HG02610 (cell line): ENCODE results near the gene MAN1C1.

Source experiments
- ATAC-seq: cut with Tn5 transposase; IDR thresholded peaks from one replicate; pipeline ENCODE4 v1.9.1; 2021; ENCODE audit warnings: mild to moderate bottlenecking, moderate library complexity; ENCODE audit not compliant: unreplicated experiment

Gene MAN1C1

GRCh38 chr1:25612421-25612820, 4.2 kb upstream of the MAN1C1 start:
- no peak for ATAC-seq

DNA sequence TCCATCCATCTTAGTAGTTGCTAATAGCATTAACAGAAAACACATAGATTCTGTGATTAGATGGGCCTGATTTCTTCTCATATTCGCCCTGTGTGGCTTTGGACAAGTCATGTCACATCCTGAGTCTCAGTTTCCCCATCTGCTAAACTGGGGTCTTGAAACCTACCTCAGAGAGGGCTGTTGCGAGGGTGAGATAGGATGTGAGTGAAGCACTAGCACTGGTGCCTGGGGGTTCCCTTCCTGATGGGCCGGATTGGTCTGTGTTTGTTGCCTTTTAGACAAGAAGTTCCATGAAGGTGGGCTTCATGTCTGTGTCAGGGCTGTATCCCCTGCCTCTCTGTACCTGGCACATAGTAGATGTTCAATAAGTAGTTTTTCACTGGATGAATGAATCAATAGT, 3.5 kb upstream of the MAN1C1 start:
- no peak for ATAC-seq

GRCh38 chr1:25614501-25615171, 2.0 kb upstream of the MAN1C1 start:
- no peak for ATAC-seq

GRCh38 chr1:25615172-25615541, 1.4 kb upstream of the MAN1C1 start:
- no peak for ATAC-seq

GRCh38 chr1:25615563-25616094, 962 bp upstream of the MAN1C1 start:
- no peak for ATAC-seq

DNA sequence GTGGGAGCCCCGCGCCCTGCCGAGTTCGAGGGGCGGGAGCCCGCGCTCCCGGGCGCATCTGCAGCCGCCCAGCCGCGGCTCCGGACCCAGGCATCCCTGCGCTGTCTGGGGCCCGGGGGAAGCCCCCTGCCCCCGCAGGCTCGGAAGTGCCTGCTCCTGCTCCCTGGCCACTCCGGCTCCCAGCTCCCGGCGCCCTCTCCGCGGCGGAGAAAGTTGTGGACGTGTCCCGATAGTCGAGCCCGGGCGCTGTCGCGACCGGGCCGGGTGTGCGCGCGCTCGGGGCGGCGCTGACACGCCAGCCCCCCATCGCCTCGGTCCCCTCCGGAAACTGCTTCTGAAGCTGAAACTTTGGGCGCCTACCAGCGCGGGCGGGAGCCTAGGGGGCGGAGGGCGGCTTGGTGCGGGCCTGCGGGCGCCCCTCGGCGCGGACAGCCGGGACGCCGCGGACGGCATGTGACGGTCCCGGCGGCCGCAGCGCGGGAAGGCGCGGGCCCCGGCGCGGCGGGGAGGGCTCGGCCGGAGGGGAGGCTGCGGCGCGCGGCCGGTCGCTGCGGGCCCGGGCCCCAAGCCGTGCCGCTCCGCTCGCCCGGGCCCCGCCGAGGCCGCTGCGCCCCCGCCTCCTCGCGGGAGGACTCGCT, 515 bp downstream of the MAN1C1 start:
- ATAC-seq, result no peak

DNA sequence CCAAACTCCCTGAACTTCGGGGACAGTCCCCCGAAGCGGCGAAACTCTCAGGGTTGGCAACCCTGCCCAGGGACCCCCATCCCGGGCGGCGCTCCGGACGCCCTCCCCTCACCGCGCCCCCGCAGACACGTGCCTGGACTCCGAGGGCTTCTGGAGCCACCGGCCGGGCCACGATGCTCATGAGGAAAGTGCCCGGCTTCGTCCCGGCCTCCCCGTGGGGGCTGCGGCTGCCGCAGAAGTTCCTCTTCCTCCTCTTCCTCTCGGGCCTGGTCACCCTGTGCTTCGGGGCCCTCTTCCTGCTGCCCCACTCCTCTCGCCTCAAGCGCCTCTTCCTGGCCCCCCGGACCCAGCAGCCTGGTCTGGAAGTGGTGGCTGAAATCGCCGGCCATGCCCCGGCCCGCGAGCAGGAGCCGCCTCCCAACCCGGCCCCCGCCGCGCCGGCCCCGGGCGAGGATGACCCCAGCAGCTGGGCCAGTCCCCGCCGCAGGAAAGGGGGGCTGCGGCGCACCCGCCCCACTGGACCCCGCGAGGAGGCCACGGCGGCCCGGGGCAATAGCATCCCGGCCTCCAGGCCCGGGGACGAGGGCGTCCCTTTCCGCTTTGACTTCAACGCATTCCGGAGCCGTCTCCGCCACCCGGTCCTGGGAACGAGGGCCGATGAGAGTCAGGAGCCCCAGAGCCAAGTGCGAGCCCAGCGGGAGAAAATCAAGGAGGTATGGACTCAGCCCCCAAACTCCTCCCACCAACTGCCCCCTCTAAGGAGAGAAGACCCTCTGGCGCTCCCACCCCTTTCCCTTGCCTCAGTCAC, 1.2 kb downstream of the MAN1C1 start:
- no peak for ATAC-seq

DNA sequence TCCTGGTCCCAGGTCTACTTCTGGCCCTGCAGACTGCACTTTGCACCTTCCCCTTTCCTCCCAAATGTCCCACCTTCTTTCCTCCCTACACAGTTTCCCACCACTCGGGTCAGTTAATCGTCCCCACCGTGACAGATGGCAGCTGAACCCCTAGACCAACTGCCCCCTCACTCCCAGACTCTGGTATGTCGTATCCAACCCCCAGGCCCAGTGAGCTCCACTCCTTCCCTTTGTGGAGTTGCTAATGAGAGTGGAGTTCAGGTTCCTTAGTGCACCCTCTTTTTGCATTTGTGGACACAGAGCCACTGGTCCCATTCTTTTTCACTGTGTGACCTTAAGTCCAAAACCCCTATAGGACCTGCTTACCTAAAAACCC, 1.8 kb downstream of the MAN1C1 start:
- ATAC-seq, result no peak

- ATAC-seq, result no peak
These were observed 2.7 kb downstream of the MAN1C1 start for GRCh38 chr1:25619101-25619890.

- no peak for ATAC-seq
These were observed 3.6 kb downstream of the MAN1C1 start for GRCh38 chr1:25620211-25620610.

GRCh38 chr1:25620701-25621350, 4.2 kb downstream of the MAN1C1 start:
- ATAC-seq, result no peak

DNA sequence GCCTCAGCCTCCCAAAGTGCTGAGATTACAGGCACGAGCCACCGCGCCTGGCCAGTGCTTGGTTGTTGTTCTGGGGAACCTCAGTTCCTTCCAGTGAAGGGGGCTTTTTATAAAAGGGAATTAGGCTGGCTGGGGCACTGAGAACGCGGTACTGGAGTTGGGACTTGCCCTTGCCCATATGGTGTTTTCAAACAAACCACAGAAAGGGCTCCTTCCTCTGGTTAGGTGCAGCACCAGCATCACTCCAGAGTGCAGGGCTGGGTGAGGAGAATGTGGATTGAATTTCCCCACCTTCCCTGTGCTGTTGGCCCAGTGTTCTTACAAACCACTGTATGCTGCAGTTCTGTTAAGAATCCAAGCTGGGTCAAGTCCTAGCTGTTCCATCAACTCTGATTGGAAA, 5.3 kb downstream of the MAN1C1 start:
- no peak for ATAC-seq

DNA sequence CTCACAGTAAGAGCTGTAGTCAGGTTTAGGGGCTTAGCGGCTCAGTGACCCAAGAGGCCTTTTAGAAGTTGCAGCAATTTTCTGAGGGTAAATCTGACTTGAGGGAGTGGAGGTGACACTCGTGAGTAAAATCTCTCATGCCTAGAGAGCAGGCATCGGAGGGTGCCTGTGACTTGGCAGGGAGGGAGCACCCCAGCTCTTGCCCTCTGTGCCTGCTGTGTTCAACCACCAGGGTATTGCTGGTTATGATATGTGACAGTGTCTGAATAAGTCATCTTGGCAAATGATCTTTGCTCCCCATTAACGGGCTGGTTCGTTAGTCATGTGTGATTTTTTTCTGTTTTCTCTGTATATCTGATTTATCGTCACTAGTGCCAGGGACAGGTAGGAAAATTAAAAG, 5.9 kb downstream of the MAN1C1 start:
- ATAC-seq, result no peak

DNA sequence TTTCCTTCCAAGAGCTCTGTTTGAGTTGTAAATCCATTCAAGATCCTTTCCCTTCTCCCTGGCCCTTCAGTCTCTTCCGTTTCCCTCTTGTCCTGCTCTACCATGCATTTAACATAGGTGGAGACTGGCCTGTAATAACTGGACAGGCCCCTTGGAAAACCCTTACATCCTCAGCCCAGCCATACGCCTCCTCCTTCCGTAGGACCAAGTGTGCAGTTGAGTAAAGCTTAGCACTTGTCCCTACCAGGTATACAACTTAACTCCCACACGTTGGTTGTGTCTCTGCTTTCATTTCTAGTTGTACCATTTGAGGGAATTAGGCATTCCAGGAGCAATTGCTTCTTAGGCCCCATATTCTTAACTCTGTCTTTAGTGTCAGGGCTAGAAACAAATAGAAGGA, 6.4 kb downstream of the MAN1C1 start:
- ATAC-seq, result no peak

DNA sequence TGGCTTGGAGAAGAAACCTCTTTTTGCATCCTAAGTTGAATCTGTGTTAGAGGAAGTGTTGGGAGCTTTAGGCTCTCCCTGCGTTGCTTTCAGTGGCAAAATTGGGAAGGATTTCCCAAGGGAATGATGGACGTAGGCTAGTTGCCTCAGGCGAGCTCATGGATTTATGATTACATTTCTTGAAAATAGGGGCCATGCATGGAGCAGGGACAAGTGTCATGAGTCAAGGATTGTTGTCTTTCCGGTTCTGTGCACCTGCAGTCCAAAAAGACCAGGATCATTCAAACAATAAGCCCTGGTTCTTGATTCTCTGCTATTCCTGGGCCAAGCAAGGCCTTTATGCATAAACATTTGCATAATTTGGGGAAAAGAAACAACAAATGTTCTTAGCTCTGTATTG, 7.1 kb downstream of the MAN1C1 start:
- ATAC-seq, result no peak

GRCh38 chr1:25624156-25624555, 7.6 kb downstream of the MAN1C1 start:
- no peak for ATAC-seq

DNA sequence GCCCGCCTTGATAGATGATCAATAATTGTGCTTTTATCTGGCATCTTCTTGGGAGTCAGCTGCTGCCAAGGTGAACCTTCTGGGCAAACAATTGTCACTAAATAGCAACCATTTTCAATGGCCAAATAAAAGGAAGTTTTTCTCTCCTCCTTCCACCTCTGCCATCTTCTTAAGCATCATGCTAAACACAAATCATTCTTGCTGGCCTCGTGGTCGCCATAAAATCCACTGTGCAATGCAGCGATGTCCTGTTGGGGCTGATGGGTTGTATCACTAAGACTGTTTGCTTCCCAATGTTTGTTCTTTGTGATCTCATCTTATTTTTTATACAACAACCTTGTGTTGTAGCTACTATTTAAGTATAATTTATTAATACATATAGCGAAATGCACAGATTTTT, 8.0 kb downstream of the MAN1C1 start:
- no peak for ATAC-seq

DNA sequence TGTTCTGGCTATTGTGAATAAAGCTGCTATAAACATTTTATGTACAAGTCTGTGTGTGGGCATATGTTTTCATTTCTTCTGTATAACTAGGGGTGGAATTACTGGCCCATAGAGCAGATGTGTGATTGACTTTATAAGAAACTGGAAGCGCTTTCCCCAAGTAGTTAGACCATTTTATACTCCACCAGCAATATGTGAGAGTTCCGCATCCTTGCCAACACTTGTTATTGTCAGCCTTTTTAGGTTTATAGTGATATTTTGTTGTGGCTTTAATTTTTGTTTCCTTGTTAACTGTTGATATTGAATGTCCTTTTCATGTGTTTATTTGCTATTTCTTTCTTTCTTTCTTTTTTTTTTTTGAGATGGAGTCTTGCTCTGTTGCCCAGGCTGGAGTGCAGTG, 9.4 kb downstream of the MAN1C1 start:
- ATAC-seq, result no peak

DNA sequence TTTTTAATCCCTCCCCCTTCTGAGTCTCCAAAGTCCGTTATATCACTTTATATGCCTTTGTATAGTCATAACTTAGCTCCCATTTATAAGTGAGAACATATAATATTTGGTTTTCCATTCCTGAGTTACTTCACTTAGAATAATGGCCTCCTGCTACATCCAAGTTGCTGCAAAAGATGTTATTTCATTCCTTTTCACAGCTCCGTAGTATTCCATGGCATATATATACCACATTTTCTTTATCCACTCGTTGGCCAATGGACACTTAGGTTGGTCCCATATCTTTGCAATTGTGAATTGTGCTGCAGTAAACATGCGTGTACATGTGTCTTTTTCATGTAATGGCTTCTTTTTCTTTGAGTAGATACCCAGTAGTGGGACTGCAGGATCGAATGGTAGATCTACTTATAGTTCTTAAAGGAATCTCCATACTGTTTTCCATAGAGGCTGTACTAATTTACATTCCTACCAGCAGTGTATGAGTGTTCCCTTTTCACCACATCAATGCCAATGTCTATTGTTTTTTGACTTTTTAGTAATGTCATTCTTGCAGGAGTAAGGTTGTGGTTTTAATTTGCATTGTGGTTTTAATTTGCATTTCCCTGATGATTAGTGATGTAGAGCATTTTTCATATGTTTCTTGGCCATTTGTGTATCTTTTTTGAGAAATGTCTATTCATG, 12.3 kb downstream of the MAN1C1 start:
- no peak for ATAC-seq

- ATAC-seq, result no peak
These were observed 13.2 kb downstream of the MAN1C1 start for GRCh38 chr1:25629836-25630235.
